Measurements from ENCODE around the gene CYREN.

DNA sequence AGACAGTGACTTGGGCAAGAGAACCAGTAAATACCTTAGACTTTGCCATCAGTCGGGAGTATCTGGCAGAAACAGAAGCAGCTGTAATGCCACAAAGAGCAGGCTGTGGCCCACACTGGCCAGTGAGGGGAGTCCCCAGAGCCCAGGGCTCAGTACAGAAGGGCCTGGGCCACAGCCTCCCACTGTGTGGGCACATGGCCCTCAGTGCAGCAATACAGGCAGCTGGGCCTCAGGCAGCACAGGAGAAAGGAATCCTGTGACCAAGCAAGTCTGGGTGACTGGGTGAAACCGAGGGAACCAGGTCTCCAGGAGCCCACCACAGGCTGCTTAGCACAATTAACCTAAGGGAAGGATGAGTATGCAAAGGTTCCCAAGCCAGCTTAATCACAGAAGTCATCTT is 26.8 kb upstream of the CYREN start:
- TF ChIP-seq, protein P1, sequence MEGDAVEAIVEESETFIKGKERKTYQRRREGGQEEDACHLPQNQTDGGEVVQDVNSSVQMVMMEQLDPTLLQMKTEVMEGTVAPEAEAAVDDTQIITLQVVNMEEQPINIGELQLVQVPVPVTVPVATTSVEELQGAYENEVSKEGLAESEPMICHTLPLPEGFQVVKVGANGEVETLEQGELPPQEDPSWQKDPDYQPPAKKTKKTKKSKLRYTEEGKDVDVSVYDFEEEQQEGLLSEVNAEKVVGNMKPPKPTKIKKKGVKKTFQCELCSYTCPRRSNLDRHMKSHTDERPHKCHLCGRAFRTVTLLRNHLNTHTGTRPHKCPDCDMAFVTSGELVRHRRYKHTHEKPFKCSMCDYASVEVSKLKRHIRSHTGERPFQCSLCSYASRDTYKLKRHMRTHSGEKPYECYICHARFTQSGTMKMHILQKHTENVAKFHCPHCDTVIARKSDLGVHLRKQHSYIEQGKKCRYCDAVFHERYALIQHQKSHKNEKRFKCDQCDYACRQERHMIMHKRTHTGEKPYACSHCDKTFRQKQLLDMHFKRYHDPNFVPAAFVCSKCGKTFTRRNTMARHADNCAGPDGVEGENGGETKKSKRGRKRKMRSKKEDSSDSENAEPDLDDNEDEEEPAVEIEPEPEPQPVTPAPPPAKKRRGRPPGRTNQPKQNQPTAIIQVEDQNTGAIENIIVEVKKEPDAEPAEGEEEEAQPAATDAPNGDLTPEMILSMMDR (IDR thresholded peaks at IDR 0.05), result no peak
- no peak for TF ChIP-seq POLR2A (IDR thresholded peaks at IDR 0.05)
- TF ChIP-seq EP300 (IDR thresholded peaks at IDR 0.05), result no peak
- no peak for TF ChIP-seq POLR2AphosphoS5 (IDR thresholded peaks at IDR 0.05)

Data from sigmoid colon (tissue), 4 donors.